Measurements from ENCODE around the gene COL6A1.
"Not testable (repeated sequence)": the region's sequence is repeated elsewhere in the genome, so short reads cannot be mapped to it uniquely, and the experiment has no call there.

Gene COL6A1

DNA sequence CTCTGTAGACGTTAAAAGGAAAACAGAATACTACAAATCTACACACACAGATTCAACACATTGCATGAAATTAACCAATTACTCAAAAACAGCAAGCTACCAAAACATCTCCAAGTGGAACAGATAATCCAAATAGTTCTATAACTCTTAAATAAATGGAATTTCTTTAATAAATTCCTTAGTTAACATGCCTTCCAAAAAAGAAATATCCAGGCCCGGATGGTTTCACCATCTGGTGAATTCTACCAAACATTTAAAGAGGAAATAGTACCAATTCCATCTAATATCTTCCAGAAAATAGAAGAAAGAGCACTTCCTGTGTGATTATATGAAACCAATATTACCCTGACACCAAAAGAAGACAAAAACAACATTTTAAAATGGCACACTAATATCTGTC is 63.6 kb downstream of the COL6A1 start:
- TF ChIP-seq, protein P1, sequence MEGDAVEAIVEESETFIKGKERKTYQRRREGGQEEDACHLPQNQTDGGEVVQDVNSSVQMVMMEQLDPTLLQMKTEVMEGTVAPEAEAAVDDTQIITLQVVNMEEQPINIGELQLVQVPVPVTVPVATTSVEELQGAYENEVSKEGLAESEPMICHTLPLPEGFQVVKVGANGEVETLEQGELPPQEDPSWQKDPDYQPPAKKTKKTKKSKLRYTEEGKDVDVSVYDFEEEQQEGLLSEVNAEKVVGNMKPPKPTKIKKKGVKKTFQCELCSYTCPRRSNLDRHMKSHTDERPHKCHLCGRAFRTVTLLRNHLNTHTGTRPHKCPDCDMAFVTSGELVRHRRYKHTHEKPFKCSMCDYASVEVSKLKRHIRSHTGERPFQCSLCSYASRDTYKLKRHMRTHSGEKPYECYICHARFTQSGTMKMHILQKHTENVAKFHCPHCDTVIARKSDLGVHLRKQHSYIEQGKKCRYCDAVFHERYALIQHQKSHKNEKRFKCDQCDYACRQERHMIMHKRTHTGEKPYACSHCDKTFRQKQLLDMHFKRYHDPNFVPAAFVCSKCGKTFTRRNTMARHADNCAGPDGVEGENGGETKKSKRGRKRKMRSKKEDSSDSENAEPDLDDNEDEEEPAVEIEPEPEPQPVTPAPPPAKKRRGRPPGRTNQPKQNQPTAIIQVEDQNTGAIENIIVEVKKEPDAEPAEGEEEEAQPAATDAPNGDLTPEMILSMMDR (IDR thresholded peaks at IDR 0.05; ENCODE audit: borderline replicate concordance, insufficient read depth, low read depth, low read length), result no peak

DNA sequence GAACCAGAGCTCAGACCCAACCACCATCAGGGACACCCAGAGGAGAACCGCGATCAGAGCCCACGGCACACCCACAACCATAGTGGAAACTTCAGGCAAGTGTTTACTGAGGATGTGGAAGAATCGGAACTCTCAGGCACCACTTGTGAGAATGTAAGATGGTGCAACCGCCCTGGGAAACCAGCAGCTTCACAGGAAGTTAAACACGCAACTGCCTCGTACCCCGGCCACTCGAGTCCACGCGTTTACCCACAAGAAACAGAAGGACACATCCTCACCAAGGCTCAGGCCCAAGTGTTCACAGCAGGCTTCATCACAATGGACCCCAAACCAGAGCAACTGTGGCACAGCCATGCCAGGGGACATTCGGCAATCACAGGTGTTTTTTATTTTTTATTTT is 64.9 kb downstream of the COL6A1 start:
- TF ChIP-seq, protein P1 (IDR thresholded peaks at IDR 0.05; ENCODE audit: borderline replicate concordance, insufficient read depth, low read depth, low read length), result no peak
- no peak overlapping the region for H3K4me3 ChIP-seq (ENCODE audit: low read depth, low read length)

More for the DNA sequence above, 63.6 kb downstream of the COL6A1 start:
- no peak overlapping the region for H3K4me3 ChIP-seq (ENCODE audit: low read depth, low read length)

DNA sequence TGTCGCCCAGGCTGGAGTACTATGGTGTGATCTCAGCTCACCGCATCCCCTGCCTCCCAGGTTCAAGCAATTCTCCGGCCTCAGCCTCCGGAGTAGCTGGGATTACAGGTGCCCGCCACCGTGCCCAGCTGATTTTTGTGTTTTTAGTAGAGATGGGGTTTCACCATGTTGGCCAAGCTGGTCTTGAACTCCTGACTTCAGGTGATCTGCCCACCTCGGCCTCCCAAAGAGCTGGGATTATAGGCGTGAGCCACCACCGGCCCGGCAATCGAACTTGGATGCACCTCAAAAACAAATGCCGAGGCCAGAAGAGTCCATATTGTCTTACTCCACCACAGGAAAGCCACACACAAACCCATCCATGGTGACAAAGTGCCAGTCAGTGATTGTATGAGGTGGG is 65.3 kb downstream of the COL6A1 start:
- not testable (repeated sequence) for H3K4me3 ChIP-seq (ENCODE audit: low read depth, low read length)

DNA sequence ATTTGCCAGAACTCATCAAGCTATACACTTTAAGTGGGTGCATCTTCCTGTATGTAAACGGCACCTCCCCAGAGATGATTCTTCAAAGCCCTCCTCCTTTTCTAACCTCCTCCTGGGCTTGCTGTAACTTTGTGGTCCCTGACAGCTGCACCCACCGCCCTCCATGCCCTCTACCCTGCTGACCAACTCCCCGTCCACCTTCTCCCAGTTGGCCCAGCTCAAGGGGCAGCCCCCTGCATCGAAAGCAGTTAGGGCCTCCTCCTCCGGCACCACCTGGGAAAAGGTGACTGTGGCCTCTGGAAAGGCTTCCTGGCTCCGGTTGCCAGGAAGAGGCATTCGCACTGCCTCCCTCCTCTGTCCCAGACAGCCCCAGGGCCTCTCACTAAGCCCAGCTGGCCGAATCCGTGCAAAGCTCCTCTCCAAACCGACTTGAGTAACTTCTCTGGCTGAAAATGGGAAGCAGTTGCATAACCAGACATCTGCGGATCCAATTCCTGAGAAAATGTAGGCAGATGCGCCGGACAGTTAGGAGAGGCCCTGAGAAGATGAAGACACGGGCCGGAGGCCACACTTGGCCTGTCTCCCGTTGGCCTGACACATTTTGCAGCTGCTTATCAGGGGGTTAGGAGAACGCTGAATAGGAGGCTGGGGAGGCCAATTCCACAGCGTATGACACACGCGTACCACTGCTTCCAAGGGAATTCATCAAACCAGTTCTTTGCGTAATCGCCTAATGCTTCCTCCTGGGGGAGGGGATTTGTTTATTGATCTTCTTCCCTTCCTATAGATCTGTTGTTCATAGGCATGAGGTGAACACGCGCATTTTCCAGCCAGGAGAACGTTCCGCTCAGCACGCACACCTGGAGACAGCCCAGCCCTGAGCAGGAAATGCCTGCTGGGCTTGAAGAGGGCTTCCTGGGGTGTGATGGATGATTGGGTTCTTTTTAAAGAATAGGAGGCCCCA is 67.6 kb downstream of the COL6A1 start:
- no peak overlapping the region for H3K4me3 ChIP-seq (ENCODE audit: low read depth, low read length)
- TF ChIP-seq, protein P1 (IDR thresholded peaks at IDR 0.05; ENCODE audit: borderline replicate concordance, insufficient read depth, low read depth, low read length), result no peak

DNA sequence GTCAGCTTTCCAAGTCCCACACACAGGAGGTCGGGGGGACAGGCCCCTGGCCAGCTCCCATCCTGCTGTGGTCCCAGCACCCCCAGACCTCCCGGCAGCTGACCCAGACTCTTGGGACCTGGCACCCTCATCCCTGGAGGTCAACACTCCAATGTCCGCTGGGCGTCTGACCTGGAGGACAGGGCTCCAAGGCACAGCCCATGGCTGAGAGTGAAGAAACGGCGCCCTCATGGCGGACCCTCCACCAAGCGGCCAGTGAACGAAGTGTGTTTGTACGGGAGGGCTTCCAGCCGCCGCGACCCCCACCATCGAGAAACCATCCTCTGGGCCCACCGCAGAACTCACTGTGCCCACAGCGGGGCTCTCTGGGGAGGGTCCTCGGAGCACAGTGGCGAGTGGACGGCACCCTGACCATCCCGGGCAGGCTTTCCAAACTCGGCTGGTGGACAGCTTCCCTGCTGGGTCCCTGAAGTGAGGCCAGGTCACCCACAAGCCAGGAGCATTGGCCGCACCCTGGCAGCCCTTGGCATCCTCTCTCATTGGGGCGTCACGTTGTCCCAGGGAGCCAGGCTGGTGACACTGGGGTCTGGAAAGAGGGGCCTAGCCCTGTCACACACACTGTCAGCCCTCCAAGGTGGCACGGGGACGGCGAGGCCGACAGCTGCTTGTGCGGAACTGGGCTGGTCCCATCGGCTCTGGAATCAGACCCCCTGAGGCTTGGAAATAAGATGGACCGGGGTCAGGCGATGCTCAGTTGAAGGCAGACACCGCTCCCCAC is 68.5 kb downstream of the COL6A1 start:
- no peak overlapping the region for H3K4me3 ChIP-seq (ENCODE audit: low read depth, low read length)
- TF ChIP-seq, protein P1 (IDR thresholded peaks at IDR 0.05; ENCODE audit: borderline replicate concordance, insufficient read depth, low read depth, low read length), result no peak

DNA sequence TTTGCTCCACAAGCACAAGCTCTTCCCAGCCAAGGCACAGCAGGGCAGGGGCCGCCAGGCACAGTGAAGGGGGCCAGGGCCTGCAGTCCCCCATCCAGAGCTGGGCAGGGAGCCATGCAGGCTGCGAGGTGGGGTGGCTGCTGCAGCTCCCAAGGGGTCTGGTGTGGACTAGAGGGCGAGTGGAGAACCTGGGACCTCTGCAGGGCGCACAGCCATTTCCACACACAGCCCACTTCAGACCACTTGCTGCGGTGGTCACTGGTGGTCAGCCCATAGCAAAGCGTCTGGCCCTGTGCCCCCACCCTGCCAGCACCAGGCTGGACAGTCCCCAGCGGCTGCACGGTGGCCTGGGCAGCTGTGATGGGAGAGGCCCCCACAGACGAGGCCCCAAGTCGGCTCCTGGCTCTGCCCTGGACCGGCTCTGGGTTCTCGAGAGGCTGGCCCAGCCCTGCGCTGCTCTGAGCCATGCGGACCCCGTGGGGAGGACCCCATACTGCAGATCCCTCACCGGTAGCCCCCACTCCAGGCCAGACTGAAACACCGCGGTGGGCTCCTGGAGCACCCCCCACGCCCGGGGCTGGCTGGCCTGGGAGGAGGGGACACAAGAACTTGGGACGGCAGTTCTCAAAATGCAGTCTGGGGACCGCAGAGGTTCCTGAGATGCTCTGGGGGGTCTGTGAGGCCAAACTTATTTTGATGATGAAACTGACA is 69.3 kb downstream of the COL6A1 start:
- H3K4me3 ChIP-seq (ENCODE audit: low read depth, low read length), result no peak overlapping the region
- TF ChIP-seq, protein P1 (IDR thresholded peaks at IDR 0.05; ENCODE audit: borderline replicate concordance, insufficient read depth, low read depth, low read length), result no peak

DNA sequence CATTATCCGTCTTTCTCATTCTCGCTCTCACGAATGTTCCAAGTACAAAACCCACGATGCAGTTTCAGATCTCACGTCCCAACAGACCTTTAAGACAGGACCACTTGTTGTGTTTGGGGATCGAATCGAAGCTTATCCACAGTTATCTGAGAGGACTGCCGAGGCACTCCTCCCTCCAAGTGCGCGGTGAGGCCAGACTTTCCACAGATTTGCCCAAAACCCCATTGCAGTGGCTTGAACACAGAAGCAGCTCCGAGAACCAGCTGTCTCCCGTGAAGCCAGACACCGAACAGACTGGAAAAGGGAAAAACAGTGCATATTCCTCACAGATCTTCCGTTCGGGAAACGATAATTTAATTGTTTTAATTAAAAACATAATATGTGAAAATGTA is 69.8 kb downstream of the COL6A1 start:
- TF ChIP-seq, protein P1 (IDR thresholded peaks at IDR 0.05; ENCODE audit: borderline replicate concordance, insufficient read depth, low read depth, low read length), result no peak

More for the DNA sequence above, 69.8 kb downstream of the COL6A1 start:
- H3K4me3 ChIP-seq (ENCODE audit: low read depth, low read length), result no peak overlapping the region
